OCI-LY1 (cell line): ENCODE results near the gene PRKCH.

Source experiments
- H2AFZ ChIP-seq: fragments of 200-600 bp; sonication (generic), shearing (Covaris generic); 2 replicates; pipeline ENCODE4 v1.6.0; 2014; ENCODE audit warnings: antibody characterized with exemption, mild to moderate bottlenecking, low read length
- H3F3A ChIP-seq: fragments of 200-600 bp; sonication (generic), shearing (Covaris generic); 2 replicates; pipeline ENCODE4 v1.6.0; 2014; ENCODE audit warnings: mild to moderate bottlenecking, antibody characterized with exemption, low read length, moderate library complexity; ENCODE audit not compliant: insufficient read depth
- H3K27ac ChIP-seq: fragments of 200-600 bp; sonication (generic); 2 replicates; pipeline ENCODE4 v1.5.1; 2014; ENCODE audit warnings: low read length, mixed run types, mild to moderate bottlenecking, low read depth; ENCODE audit not compliant: poor library complexity, severe bottlenecking
- H3K27me3 ChIP-seq: fragments of 200-600 bp; sonication (generic); 2 replicates; pipeline ENCODE4 v1.6.0; 2014; ENCODE audit warnings: antibody characterized with exemption, mild to moderate bottlenecking, low read length, moderate library complexity; ENCODE audit not compliant: insufficient read depth
- H3K36me3 ChIP-seq: fragments of 200-600 bp; sonication (generic); 2 replicates; pipeline ENCODE4 v1.6.1; 2014; ENCODE audit warnings: mild to moderate bottlenecking, antibody characterized with exemption, low read length, moderate library complexity, mixed read lengths; ENCODE audit not compliant: insufficient read depth
- H3K4me1 ChIP-seq: fragments of 200-600 bp; sonication (generic); 2 replicates; pipeline ENCODE4 v1.5.1; 2014; ENCODE audit warnings: mild to moderate bottlenecking, low read length, moderate library complexity; ENCODE audit not compliant: insufficient read depth, severe bottlenecking
- H3K4me2 ChIP-seq: fragments of 200-600 bp; sonication (generic), shearing (Covaris generic); 2 replicates; pipeline ENCODE4 v1.6.1; 2014; ENCODE audit warnings: low read length
- H3K4me3 ChIP-seq: fragments of 200-600 bp; sonication (generic); 2 replicates; pipeline ENCODE4 v1.5.1; 2014; ENCODE audit warnings: low read length, low read depth, mild to moderate bottlenecking, mixed read lengths; ENCODE audit not compliant: poor library complexity, severe bottlenecking
- H3K79me2 ChIP-seq: fragments of 200-600 bp; shearing (Covaris generic); 2 replicates; pipeline ENCODE4 v1.6.1; 2016; ENCODE audit warnings: mixed run types, low read length, mixed read lengths; ENCODE audit not compliant: insufficient read depth
- H3K9ac ChIP-seq: fragments of 200-600 bp; sonication (generic), shearing (Covaris generic); 2 replicates; pipeline ENCODE4 v1.6.1; 2014; ENCODE audit warnings: mild to moderate bottlenecking, low read length, mixed read lengths
- H3K9me2 ChIP-seq: fragments of 200-600 bp; sonication (generic), shearing (Covaris generic); 2 replicates; pipeline ENCODE4 v1.6.1; 2014; ENCODE audit warnings: low read depth, mild to moderate bottlenecking, low read length, mixed read lengths
- H3K9me3 ChIP-seq: fragments of 200-600 bp; shearing (Covaris generic); 2 replicates; pipeline ENCODE4 v1.6.1; 2014; ENCODE audit warnings: low read length, mixed read lengths
- H4K20me1 ChIP-seq: fragments of 200-600 bp; sonication (generic), shearing (Covaris generic); 2 replicates; pipeline ENCODE4 v1.6.0; 2016; ENCODE audit warnings: mild to moderate bottlenecking, low read length; ENCODE audit not compliant: insufficient read depth
- EZH2 ChIP-seq: fragments of 200-600 bp; sonication (generic), shearing (Covaris generic); IDR thresholded peaks from 2 replicates; pipeline ENCODE4 v1.8.0; 2017; ENCODE audit warnings: borderline replicate concordance, mixed run types, mild to moderate bottlenecking, antibody characterized with exemption, low read length, moderate library complexity, mixed read lengths
- TF ChIP-seq, protein P1 (sequence below): fragments of 200-600 bp; sonication (generic), shearing (Covaris generic); IDR thresholded peaks from 2 replicates; pipeline ENCODE4 v1.5.1; 2017; ENCODE audit warnings: mild to moderate bottlenecking, antibody characterized with exemption, low read length, moderate library complexity, mixed read lengths

Gene PRKCH

DNA sequence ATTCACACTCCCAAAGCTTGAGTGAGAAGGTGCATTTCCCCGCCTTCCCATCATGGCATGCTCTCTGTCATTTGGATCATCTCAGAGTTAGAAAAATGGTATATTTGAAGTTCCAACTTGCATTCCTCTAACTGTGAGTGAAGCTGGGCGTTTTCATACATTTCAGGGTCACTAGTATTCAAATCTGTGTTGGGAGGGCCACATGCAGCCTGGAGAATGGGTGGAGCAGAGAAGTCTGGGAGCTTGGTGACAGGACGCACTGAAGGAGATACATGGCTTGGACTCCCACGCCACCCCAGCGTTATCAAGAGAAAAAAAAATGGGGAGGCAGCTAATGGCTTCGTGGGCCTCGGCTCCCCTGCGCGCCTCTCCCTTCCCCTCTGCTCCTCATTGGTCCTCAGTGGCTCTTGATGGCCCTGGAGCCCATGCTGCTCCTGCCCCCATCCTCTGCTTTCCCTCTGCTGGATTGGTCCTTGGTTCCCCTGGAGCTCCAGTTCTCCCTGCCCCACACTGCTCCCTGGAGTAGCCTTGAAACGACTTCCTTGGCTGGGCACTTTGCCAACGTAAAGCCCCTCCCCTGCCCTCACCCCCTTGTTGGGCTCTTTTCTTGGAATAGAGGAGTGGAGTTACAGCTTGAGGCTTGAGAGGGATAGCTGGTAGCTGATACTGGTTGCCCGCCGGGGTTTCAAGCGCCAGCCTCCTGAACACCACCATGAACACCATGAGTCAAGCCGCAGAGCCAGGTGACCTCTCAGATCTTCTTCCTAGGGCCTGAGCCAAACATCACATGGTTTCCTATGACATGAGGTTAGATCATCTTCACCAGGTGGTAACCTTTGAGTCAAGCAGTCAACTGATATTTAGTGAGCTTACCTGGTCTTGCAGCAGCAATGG lies 139.6 kb downstream of the PRKCH start:
- Histone ChIP-seq H3K27ac (peak overlapping the region; percentile 83), H3K4me2 (peak overlapping the region; percentile 58; the same call in 1 of the 2 replicates), H3K79me2 (no peaks in the 10 kb centered on the region), H4K20me1 (no peaks in the 10 kb centered on the region), H3K4me3 (no peak overlapping the region), H3F3A (no peaks in the 10 kb centered on the region), H3K4me1 (peaks cover 41% of the 10 kb centered on the region), H3K9ac (no peak overlapping the region; the same call in 1 of the 2 replicates), H3K27me3 (no peaks in the 10 kb centered on the region), H3K9me3 (no peaks in the 10 kb centered on the region), H2AFZ (no peak overlapping the region), H3K36me3 (no peaks in the 10 kb centered on the region), H3K9me2 (no peaks in the 10 kb centered on the region)
- TF ChIP-seq, protein P1, sequence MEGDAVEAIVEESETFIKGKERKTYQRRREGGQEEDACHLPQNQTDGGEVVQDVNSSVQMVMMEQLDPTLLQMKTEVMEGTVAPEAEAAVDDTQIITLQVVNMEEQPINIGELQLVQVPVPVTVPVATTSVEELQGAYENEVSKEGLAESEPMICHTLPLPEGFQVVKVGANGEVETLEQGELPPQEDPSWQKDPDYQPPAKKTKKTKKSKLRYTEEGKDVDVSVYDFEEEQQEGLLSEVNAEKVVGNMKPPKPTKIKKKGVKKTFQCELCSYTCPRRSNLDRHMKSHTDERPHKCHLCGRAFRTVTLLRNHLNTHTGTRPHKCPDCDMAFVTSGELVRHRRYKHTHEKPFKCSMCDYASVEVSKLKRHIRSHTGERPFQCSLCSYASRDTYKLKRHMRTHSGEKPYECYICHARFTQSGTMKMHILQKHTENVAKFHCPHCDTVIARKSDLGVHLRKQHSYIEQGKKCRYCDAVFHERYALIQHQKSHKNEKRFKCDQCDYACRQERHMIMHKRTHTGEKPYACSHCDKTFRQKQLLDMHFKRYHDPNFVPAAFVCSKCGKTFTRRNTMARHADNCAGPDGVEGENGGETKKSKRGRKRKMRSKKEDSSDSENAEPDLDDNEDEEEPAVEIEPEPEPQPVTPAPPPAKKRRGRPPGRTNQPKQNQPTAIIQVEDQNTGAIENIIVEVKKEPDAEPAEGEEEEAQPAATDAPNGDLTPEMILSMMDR, result no peak
- no peak for TF ChIP-seq EZH2

DNA sequence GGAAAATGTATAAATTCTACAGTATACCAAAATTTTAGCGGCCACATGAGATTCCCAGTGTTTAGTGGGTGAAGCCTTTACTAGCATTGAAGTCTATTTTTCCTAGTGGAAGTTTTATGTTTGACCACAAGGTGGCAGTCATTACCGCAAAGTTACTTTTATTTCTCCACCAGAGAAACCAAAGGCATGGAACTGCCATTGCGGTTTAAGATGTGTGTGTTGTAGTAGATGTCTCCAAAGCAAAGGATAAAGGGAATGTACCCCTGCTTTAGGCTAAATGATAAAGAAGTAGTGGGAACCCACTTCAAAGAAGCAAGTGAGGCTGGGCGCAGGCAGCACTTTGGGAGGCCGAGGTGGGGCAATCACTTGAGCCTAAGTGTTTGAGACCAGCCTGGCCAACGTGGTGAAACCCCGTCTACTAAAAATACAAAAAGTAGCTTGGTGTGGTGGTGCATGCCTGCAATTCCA lies 140.5 kb downstream of the PRKCH start:
- Histone ChIP-seq H3K27me3 (no peaks in the 10 kb centered on the region), H3K79me2 (no peaks in the 10 kb centered on the region), H3K36me3 (no peaks in the 10 kb centered on the region), H3K27ac (peak overlapping the region; percentile 83), H3K4me1 (peaks cover 40% of the 10 kb centered on the region), H3K4me2 (peak overlapping the region; percentile 58), H3F3A (no peaks in the 10 kb centered on the region), H3K4me3 (peak overlapping the region; percentile 24), H3K9me3 (no peaks in the 10 kb centered on the region), H4K20me1 (no peaks in the 10 kb centered on the region), H3K9me2 (no peaks in the 10 kb centered on the region), H3K9ac (peak overlapping the region; percentile 47), H2AFZ (no peak overlapping the region)
- TF ChIP-seq, protein P1, result peak; percentile 82
- TF ChIP-seq EZH2, result no peak

DNA sequence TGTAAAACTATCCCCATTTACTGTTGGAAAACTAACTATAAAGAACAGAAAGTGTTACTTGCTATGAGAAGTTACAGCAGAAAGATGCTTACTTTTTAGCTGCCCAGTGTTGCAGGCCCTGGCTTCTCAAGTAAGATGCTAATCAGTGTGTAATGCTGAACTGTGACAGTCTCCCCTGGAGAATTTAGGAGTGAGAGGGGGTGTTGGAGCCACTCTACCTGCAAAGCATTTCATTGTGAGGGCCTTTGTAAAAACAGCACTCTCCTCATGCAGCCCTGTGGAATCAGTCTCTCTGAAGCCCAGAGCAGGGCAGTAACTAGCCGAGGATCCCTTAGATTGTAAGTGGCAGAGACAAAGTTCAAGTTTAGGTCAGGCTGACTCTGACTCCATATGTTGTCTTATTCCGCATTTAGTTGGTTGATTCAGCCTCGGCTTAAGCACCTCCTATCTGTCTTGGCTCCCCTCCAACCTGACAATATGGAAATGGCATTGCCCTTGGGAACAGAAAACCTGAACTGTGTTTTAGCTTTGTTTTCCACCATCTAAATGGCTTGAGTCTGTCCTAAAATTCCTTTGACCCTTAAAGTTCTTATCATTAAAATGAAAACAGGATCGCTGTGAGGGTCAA lies 141.3 kb downstream of the PRKCH start:
- Histone ChIP-seq H3K4me2 (peak overlapping the region; percentile 58), H3K36me3 (no peaks in the 10 kb centered on the region), H3K79me2 (no peaks in the 10 kb centered on the region), H3K4me1 (peaks cover 42% of the 10 kb centered on the region), H3K27me3 (no peaks in the 10 kb centered on the region), H3K9me3 (no peaks in the 10 kb centered on the region), H3F3A (no peaks in the 10 kb centered on the region), H4K20me1 (no peaks in the 10 kb centered on the region), H3K9ac (peak overlapping the region; percentile 47), H3K4me3 (peak overlapping the region; percentile 24), H3K27ac (peak overlapping the region; percentile 83), H2AFZ (peak overlapping the region; percentile 73), H3K9me2 (no peaks in the 10 kb centered on the region)
- TF ChIP-seq, protein P1, result no peak
- TF ChIP-seq EZH2, result no peak
